Fibroblast of upper back skin (primary cell): ENCODE data around the gene FAM3B.
"Not testable (repeated sequence)": the region's sequence is repeated elsewhere in the genome, so short reads cannot be mapped to it uniquely, and the experiment has no call there.

Source experiments
- DNase-seq: peaks from one replicate; pipeline ENCODE4 v3.0.0-alpha.2; 2013

FAM3B gene

GRCh38 chr21:41316200-41317062, at the start of gene FAM3B:
Gene FAM3B (plus strand): TSS chr21:41316801. CDS start chr21:41316880, 79 bp downstream.
- no peak for DNase-seq

- DNase-seq, result no peak
These were observed 49.3 kb upstream of the FAM3B start for GRCh38 chr21:41267346-41267745.

- no peak for DNase-seq
These were observed 47.1 kb upstream of the FAM3B start for GRCh38 chr21:41269535-41269934.

DNA sequence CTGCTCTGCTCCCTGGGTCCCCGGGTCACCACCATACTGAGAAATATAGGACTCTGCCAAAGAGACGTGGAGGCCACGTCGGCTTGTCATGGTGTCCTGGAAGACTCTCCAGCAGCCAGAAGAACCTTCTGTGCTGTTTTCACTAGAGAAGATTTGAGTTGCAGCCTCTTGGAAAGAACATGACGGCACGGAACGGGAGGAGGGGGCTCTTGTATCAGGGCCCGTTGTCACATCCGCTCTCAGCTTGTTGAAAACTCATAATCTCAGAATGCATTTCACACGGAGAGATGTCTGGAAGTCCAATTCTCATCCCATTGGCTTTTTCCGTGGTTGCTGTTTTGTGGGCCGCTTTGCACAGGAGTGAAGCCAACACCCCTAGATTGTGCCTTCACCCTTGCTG, 39.4 kb upstream of the FAM3B start:
- DNase-seq, result no peak

GRCh38 chr21:41277846-41278245, 38.8 kb upstream of the FAM3B start:
- DNase-seq, result no peak

DNA sequence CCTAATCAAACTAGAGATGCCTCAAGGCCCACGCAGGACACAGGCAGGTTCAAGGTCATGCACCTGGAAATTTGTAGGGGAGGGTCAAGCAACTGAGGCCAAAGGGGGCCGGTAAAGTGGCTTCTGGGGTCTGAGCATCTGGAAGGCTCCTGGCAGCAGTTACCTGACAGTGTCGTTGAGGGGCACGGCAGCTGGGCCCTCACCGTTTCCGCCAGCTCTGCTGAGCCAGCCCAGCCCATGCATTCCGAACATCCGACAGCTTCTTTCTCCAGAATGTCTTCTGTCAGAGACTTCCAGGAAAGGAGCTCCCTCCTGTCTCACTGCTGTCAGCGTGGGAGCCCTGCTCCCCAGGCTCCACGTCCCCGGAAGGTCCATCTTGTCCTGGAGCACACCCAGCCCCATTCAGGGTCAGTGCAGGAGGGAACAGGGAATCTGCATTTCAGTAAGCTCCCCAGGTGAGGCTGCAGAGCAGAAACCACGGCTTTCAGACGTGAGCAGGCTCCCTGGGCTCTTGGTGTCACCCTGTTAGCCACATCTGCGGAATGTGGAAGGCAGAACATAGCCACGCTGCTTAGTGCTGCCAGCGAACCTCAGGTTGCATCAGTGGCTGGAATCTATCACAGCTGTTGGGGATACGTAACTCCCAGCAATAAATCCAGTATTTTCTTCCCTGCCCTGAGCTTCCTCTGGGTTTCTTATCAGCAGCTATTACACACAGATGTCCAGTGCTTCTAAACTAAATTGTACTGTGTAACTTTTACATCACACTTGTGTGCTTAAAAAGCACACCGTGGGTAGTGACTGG, 36.3 kb upstream of the FAM3B start:
- peak; percentile 85 for DNase-seq

DNA sequence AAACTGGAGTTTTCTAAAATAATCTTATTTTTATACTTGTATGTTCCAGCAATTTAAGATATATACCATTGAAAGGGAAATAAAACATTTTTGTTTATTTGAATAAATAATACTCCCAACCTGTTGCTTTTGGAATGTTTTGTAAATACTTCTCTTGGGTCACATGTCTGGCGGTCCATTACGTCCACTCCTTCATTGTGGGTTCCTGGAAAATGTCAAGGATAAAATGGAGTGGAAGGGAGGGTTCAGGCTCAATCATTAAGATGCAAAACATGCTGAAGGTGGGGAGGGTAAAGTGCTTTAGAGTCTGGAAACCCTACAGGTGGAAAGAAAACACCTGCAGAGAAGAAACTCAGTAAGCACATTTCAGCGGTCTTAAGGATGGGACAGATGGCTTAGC, 34.2 kb upstream of the FAM3B start:
- no peak for DNase-seq

DNA sequence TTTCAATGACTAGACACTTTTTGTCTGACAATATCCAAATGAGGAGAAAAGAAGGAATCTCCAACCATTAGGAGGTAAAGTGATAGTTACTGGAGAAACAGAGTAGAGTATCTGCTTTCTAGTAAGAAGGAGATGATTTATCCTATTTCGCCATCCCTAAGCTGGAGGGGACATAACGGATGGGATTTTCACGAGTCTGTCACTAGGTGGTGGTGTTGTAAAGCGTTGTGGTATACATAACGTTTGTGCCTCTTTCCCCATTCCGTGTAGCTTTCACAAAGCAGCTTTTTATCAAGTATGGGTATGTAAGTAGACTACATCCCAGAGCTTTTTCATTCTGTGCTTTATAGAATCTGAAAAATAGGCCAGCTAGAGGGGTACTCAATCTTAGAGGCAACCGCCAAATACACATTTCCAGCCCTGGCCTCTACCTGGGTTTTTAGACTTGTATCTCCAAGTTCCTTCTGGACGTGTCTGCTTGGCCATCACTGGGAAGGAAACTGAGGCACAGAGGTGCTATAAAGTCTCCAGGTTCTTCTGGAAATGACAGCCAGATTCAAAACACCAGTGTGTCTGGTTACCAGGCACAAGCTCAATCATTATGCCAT, 33.3 kb upstream of the FAM3B start:
- DNase-seq, result peak; percentile 86

GRCh38 chr21:41289431-41289830, 27.2 kb upstream of the FAM3B start:
- peak; percentile 6 for DNase-seq

- DNase-seq, result no peak
These were observed 26.3 kb upstream of the FAM3B start for GRCh38 chr21:41290106-41290799.

DNA sequence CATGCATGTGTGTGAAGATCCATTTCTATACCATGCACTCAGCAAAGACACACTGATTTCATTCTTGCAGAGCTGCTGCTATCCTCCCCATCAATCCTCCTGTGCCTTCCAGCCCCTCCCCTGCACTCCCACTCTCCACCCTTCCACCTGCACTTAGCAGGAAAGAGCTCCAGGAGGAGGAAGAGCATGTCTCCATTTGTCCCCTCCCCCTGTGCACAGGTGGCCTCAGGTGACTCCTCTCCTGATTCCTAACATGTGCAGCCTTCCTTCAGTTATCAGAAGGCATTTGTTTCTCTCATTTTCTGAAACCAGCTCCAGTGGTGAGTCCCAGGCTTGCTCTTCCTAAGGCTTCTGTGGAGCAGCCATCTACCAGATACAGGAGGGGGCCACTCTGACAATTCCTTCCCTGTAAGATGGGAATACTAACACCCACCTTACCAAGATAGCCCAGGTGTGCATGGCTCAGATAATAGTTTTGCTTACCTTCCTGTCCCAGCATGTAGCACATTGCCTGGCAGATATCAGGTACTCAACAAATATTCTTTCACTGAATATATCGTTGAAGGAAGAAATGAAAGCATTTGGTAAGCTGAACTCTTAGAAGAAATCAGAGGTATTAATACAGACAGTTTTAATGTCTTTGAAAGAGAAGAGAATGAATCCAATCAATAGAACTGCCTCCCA, 21.9 kb upstream of the FAM3B start:
- DNase-seq, result no peak

GRCh38 chr21:41295721-41296254, 20.8 kb upstream of the FAM3B start:
- DNase-seq, result no peak

- DNase-seq, result no peak
These were observed 13.6 kb upstream of the FAM3B start for GRCh38 chr21:41302976-41303375.

DNA sequence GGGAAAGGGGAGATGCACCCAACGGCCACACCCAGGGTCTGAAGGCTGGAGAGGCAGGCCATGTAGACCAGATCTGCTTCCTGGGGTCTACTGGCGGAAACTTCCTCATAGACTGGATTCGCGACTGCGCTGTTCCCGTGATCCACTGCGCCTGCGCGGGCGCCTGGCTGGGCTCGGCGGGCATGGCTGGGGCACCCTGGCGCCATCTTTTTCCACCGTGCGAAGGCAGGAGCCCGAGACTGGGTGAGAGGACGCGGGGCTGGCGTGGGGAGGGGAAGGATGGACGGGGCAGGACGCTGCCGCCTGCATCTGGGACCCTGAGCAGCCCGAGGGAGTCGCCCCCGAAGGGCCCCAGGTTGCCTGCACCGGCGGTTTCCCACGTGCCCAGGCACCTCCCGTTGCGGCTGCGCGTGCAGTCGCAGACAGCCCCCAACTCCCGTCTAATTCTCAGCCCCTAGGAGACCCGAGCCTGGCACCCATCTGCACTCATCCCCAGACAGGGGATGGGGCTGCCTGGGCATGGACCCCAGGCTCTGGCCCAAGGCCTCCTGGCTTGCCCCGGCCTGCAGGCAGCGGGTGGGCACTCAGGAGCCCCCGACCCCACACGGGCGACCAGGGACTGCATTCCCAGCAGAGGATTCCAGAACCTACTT, 12.4 kb upstream of the FAM3B start:
- DNase-seq, result no peak

- no peak for DNase-seq
These were observed 9.4 kb upstream of the FAM3B start for GRCh38 chr21:41307219-41307618.

DNA sequence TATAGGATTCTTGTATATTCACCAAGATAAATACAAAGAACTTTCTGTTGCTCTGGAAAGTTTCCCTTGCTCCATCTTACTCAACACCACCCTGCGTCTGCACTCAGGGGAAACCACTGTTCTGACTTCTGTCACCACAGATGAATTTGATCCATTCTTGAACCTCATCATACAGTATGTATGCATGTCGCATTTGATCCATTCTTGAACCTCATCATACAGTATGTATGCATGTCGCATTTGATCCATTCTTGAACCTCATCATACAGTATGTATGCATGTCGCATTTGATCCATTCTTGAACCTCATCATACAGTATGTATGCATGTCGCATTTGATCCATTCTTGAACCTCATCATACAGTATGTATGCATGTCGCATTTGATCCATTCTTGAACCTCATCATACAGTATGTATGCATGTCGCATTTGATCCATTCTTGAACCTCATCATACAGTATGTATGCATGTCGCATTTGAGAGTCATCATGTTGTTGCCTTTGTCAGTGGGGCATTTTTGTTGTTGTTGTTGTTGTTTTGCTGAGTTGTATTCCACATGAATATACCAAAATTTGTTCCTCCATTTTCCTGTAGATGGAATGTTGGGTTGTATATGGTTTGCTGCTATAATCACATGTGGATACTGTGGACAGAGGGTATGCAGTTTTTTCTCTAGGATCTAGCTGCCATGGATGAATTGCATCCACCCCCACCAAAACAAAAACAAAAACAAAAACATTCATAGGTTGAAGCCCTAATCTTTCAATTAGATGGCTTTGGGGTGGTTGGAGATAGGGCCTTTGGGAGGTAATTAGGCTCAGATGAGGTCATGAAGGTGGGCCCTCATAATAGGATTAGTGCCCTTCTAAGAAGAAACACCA, 3.1 kb upstream of the FAM3B start:
- DNase-seq, result not testable (repeated sequence)

DNA sequence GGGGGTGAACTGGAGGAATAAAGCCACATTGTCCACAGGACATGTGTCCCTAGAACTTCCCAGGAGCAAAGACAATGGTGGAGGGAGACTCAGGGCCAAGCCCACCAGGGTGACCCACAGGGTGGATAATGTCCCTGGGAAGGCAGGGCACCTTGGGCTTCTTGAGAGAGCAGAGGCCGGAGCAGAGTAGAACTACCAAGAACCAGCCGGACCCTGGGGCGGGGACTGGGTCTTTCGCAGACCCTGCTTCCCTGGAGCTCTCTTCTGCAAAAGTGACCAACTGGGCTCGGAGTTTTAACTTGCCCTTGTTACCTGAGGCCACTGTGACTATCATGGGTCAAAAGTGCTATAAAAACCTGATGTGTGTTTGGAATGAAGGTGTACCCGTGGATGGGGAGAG, 875 bp upstream of the FAM3B start:
- DNase-seq, result no peak

DNA sequence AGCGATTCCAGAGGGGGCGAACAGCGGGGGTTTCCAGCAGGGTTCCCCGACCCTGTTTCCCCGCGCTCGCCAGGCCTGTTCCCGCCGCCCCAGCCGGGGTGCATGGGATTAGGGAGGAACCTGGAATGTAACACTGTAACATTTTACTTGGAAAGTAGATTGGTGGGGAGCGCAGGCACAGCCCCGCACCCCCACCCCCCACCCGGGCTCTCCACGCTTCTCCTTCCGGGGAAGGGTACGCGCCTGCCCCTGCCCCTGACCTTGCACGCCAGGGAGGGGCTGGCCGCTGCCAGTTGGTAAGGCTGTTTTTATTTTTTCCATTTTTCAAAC, 427 bp downstream of the FAM3B start:
- DNase-seq, result no peak

DNA sequence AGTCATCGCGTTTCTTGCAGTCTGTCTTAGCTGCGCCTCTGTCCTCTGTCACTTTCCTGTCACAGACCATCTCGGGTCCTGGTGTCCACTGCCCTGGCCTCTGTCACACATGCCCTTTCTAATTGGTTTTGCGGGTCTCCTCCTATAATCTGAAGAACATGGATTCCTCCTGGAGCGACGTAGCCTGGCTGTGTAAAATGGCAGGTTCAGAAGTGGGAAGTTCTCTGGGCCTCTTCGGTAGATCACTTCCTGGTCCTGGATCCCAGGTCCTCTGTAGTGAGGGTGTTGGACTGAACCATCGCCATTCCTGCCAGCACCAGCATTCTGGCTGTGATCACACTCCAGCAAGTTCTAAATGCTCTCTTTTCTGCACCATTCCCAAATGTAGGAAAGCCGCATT, 857 bp downstream of the FAM3B start:
- DNase-seq, result no peak

DNA sequence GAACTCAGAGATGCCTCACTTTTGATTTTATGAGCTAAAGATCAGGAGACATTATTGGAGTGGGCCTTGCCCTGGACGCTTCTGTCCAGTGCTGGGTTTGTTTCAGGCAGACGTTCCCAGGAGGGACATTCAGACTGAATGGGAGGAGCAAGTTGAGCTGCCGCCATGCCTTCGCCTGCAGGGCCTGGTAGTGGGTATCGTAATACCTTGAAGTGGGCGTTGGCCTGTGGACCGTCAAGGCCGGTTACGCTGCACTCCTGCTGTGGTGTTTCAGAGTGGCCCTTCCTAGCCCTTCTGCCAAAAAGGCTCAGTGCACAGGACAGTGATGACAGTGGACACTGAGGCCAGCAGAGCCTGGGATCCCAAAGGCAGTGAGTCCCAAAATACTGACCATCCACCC, 1.6 kb downstream of the FAM3B start:
- DNase-seq, result no peak

DNA sequence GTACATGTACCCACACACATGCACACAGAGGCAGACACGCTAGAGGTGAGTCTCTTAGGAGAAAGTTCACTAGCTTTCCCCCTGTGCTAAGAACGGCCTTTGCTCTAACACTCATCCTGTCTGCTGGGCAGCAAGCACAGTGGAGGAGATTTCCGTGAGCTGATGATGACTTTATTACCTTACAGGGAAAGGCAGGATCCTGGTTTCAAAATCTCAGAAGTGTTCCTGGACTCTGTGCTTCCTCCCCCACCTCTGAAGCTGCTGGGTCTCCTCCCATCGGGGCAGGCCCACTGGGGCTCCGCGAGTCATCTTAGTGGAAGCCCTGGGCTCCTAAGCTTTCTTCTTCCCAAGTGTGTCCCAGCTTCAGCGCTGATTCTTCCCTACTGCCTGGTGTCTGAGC, 2.7 kb downstream of the FAM3B start:
- DNase-seq, result peak; percentile 3
